Muscle layer of duodenum (tissue), 2 donors: ENCODE results near the gene GLDC.

Experiments
- H3K27ac ChIP-seq: one replicate; pipeline ENCODE4 v1.7.0; 2013; ENCODE audit warnings: mild to moderate bottlenecking, low read length
- H3K27me3 ChIP-seq: one replicate; pipeline ENCODE4 v1.7.0; 2013; ENCODE audit warnings: low read depth, mild to moderate bottlenecking, control low read depth, low read length
- H3K36me3 ChIP-seq, 2 donors: one replicate each; pipeline ENCODE4 v1.7.0; 2013; ENCODE audit warnings: low read length in 2 of 2, control low read depth in 1 of 2, mild to moderate bottlenecking in 1 of 2; ENCODE audit not compliant: insufficient read depth in 2 of 2, control insufficient read depth in 1 of 2
- H3K4me1 ChIP-seq, 2 donors: one replicate each; pipeline ENCODE4 v1.7.0; 2013; ENCODE audit warnings: low read length in 2 of 2, mild to moderate bottlenecking in 2 of 2, control low read depth in 1 of 2, moderate library complexity in 1 of 2; ENCODE audit not compliant: insufficient read depth in 2 of 2, control insufficient read depth in 1 of 2
- H3K4me3 ChIP-seq, 2 donors: one replicate each; pipeline ENCODE4 v1.7.0; 2013; ENCODE audit warnings: low read length in 2 of 2, low read depth in 1 of 2, mild to moderate bottlenecking in 1 of 2
- H3K9me3 ChIP-seq, 2 donors: one replicate each; pipeline ENCODE4 v1.7.0; 2013; ENCODE audit warnings: low read length in 2 of 2, control low read depth in 1 of 2, mild to moderate bottlenecking in 1 of 2; ENCODE audit not compliant: control insufficient read depth in 1 of 2
- donor health status: healthy.

The GLDC gene

GRCh38 chr9:6490863-6491262 is 154.7 kb downstream of the GLDC start:
- Histone ChIP-seq H3K4me3 (no peak overlapping the region), H3K36me3 (peaks cover 10% of the 10 kb centered on the region in 2 donors), H3K27me3 (no peaks in the 10 kb centered on the region), H3K9me3 (no peaks in the 10 kb centered on the region), H3K27ac (no peak overlapping the region), H3K4me1 (no peaks in the 10 kb centered on the region)

GRCh38 chr9:6489099-6489498 is 156.4 kb downstream of the GLDC start:
- Histone ChIP-seq H3K27ac (no peak overlapping the region), H3K27me3 (no peaks in the 10 kb centered on the region), H3K36me3 (peaks cover 13 to 17% of the 10 kb centered on the region in 2 donors), H3K9me3 (no peaks in the 10 kb centered on the region), H3K4me1 (no peaks in the 10 kb centered on the region), H3K4me3 (no peak overlapping the region)

- peaks cover 16 to 17% of the 10 kb centered on the region in 2 donors for H3K36me3 ChIP-seq
- no peak overlapping the region for H3K4me3 ChIP-seq
- H3K4me1 ChIP-seq: no peaks in the 10 kb centered on the region
- H3K9me3 ChIP-seq: no peaks in the 10 kb centered on the region
- no peaks in the 10 kb centered on the region for H3K27me3 ChIP-seq
- H3K27ac ChIP-seq: no peak overlapping the region
Observed at GRCh38 chr9:6488395-6488794, 157.1 kb downstream of the GLDC start.

- no peaks in the 10 kb centered on the region for H3K9me3 ChIP-seq
- H3K4me3 ChIP-seq: no peak overlapping the region
- no peak overlapping the region for H3K27ac ChIP-seq
- no peaks in the 10 kb centered on the region for H3K27me3 ChIP-seq
- no peaks in the 10 kb centered on the region for H3K4me1 ChIP-seq
- H3K36me3 ChIP-seq: peaks cover 23 to 30% of the 10 kb centered on the region in 2 donors
Observed at GRCh38 chr9:6484210-6484609, 161.3 kb downstream of the GLDC start.
